ENCODE data around the gene RILP. TPM values are rescaled to one million over a fixed set of nuclear protein-coding genes. Genes with fewer than 3 reads are reported as not detected.

Gene RILP
- total and polyA plus RNA-seq, 10 of the 15 experiments (the other 5 are each of a cell fraction or from before 2014, with no cell fraction given): 0.60 to 6.1 (median 3.3) TPM; not detected in 1

DNA sequence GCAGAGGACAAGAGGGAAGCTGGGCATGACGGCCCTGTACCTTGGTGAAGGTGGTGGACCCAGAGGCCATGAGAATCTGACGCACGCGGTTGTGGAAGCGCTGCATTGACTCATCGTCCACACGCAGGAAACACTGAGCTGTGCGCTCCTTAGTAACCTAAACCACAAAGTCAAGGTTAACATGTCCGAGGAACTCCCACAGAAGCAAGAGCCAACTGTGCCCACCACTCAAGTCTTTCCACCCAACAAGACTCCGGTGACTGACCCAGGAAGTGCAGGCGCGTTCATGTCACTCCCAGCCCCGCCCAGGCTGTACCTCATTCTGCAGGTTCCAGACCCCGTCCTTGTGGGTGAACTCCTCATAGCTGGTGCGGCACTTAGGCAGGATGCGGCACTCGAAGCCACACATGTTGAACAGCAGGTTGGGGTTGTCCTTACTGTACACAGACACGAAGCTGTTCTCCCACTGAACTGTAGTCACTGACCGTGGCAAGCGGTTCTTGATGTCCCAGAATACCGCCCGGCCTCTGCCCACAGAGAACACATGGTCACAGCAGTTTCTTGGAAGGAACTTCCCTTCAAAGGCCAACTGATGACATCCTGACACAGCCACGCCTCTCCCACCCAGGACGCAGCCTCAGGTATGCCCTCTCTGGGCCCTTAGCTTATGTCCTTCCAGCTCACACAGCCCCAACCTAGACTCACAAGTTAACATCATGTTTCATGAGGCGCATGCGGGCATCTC is 23.5 kb upstream of the RILP start:
- ChIA-PET RAD21 (ENCODE audit: unreplicated experiment) (interaction anchor here (1.4 kb wide), 1 partner anchor 99 kb away, joined by 3 read pairs; no protein-coding TSS in a partner anchor), CTCF (interaction anchor here (0.6 kb wide), 1 partner anchor 40 kb away, joined by 3 read pairs; no protein-coding TSS in a partner anchor)

More for the DNA sequence above, 23.5 kb upstream of the RILP start:
- TF ChIP-seq CBX5 (IDR thresholded peaks at IDR 0.05; ENCODE audit: low read depth): no peak
- peak; percentile 66 for TF ChIP-seq POLR2A (IDR thresholded peaks at IDR 0.05; ENCODE audit: low read depth, low read length)
- TF ChIP-seq, protein P1, sequence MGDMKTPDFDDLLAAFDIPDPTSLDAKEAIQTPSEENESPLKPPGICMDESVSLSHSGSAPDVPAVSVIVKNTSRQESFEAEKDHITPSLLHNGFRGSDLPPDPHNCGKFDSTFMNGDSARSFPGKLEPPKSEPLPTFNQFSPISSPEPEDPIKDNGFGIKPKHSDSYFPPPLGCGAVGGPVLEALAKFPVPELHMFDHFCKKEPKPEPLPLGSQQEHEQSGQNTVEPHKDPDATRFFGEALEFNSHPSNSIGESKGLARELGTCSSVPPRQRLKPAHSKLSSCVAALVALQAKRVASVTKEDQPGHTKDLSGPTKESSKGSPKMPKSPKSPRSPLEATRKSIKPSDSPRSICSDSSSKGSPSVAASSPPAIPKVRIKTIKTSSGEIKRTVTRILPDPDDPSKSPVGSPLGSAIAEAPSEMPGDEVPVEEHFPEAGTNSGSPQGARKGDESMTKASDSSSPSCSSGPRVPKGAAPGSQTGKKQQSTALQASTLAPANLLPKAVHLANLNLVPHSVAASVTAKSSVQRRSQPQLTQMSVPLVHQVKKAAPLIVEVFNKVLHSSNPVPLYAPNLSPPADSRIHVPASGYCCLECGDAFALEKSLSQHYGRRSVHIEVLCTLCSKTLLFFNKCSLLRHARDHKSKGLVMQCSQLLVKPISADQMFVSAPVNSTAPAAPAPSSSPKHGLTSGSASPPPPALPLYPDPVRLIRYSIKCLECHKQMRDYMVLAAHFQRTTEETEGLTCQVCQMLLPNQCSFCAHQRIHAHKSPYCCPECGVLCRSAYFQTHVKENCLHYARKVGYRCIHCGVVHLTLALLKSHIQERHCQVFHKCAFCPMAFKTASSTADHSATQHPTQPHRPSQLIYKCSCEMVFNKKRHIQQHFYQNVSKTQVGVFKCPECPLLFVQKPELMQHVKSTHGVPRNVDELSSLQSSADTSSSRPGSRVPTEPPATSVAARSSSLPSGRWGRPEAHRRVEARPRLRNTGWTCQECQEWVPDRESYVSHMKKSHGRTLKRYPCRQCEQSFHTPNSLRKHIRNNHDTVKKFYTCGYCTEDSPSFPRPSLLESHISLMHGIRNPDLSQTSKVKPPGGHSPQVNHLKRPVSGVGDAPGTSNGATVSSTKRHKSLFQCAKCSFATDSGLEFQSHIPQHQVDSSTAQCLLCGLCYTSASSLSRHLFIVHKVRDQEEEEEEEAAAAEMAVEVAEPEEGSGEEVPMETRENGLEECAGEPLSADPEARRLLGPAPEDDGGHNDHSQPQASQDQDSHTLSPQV (IDR thresholded peaks at IDR 0.05): no peak
- TF ChIP-seq POLR2AphosphoS5 (IDR thresholded peaks at IDR 0.05; ENCODE audit: low read length): peak; percentile 67
- TF ChIP-seq RCOR1 (conservative IDR thresholded peaks at IDR 0.05; ENCODE audit: low read depth, low read length): no peak
- TF ChIP-seq, protein P2, sequence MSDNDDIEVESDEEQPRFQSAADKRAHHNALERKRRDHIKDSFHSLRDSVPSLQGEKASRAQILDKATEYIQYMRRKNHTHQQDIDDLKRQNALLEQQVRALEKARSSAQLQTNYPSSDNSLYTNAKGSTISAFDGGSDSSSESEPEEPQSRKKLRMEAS (IDR thresholded peaks at IDR 0.05; ENCODE audit: low read depth, low read length): no peak
- Histone ChIP-seq H3K9me3 (replicated peaks; ENCODE audit: control insufficient read depth, insufficient read depth, low read length) (no peaks in the 10 kb centered on the region), H3K9ac (ENCODE audit: control insufficient read depth, insufficient read depth, low read length) (no peak overlapping the region), H3K79me2 (ENCODE audit: control insufficient read depth, insufficient read depth, low read length) (no peaks in the 10 kb centered on the region; the same call in 1 of the 2 replicates), H2AFZ (ENCODE audit: control insufficient read depth, low read depth, low read length) (no peak overlapping the region), H3K36me3 (ENCODE audit: control insufficient read depth in 2 of 2, insufficient read depth in 2 of 2, low read length in 1 of 2) (peaks cover 40 to 56% of the 10 kb centered on the region in 2 experiments), H3K4me3 (no peak overlapping the region), H4K20me1 (ENCODE audit: control insufficient read depth, insufficient read depth) (0 out of 2 replicates have a peak, but pooled peaks cover 5% of the 10 kb centered on the region), H3K4me2 (ENCODE audit: control insufficient read depth, insufficient read depth) (no peak overlapping the region), H3K27me3 (replicated peaks in 1 of 2; ENCODE audit: control insufficient read depth in 2 of 2, insufficient read depth in 2 of 2, low read length in 1 of 2) (no peaks in the 10 kb centered on the region), H3K4me1 (ENCODE audit: control insufficient read depth, insufficient read depth, low read length) (no peaks in the 10 kb centered on the region), H3K27ac (ENCODE audit: control insufficient read depth, insufficient read depth) (no peak overlapping the region)
- WGBS (ENCODE audit: insufficient coverage, insufficient replicate concordance, low lambda C conversion rate, missing lambda C conversion rate): 98% methylated on average over 26 of the region's 26 CpGs
- intact Hi-C loops (cut with micrococcal nuclease; ENCODE audit: unreplicated experiment): no loop called here
- ATAC-seq (no peak), FAIRE-seq (no peak), DNase-seq (ENCODE audit: low read depth, low spot score) (no peak)
- POLR2A ChIA-PET: interaction anchor here (1.3 kb wide), 1 partner anchor 110 kb away, joined by 3 read pairs; no protein-coding TSS in a partner anchor
- SMC1A ChIA-PET (ENCODE audit: uncharacterized antibody, unreplicated experiment): interaction anchor here (0.7 kb wide), 1 partner anchor 10 kb away, joined by 3 read pairs; no protein-coding TSS in a partner anchor
- BruUV-seq (replicated peaks): TSS peak; percentile 19
- in situ Hi-C loops (cut with MboI): no loop called here

Data from GM12878 (cell line).